Kidney epithelial cell (primary cell): ENCODE measurements around the gene TSC22D2. TPM values are rescaled to one million over a fixed set of nuclear protein-coding genes. Genes with fewer than 3 reads are reported as not detected.

Experiments used
- DNase-seq: peaks from one replicate; pipeline ENCODE4 v3.0.0-alpha.2; 2010; ENCODE audit warnings: low read depth
- H3K27me3 ChIP-seq: 2 replicates; pipeline ENCODE4 v1.6.0; 2011; ENCODE audit warnings: low read length; ENCODE audit not compliant: control insufficient read depth, insufficient read depth
- H3K36me3 ChIP-seq: 2 replicates; pipeline ENCODE4 v1.5.1; 2011; ENCODE audit warnings: low read length; ENCODE audit not compliant: control insufficient read depth, insufficient read depth
- H3K4me3 ChIP-seq: 2 replicates; pipeline ENCODE4 v1.5.1; 2011; ENCODE audit warnings: low read depth, mild to moderate bottlenecking, control low read depth, low read length
- total RNA-seq: library from RNA; depleted of rRNA; stranded (reverse); fragments of >200 nt; gene quantifications from 2 replicates; pipeline ENCODE4 v1.2.3, GENCODE V29; 2015
- TF ChIP-seq, protein P1 (sequence below): IDR thresholded peaks from 2 replicates; pipeline ENCODE4 v1.5.1; 2011; ENCODE audit warnings: mild to moderate bottlenecking, moderate library complexity, low read length, control low read depth, inconsistent platforms; ENCODE audit not compliant: insufficient read depth, poor library complexity, severe bottlenecking

The TSC22D2 gene
- total RNA-seq, 1 donor from 2014 or later, result 13.3 TPM

DNA sequence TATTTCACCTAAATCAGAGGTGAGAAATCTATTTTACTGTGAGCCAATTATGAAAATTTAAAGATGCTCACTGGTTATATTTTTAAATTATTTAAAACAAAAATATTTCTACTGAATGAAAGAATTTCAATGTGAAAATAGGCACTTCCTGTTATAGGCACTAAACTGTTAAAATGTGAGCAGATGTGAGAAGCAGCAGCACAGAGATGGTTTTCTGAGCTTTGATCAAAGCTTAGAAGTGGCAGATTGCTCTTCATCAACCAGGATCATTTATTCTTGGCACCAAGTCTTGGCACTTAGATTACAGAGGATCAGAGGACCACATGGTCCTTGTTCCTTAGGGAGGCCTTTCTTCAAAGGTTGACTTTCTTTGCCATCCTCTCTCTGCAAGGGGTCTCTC lies 18.0 kb upstream of the TSC22D2 start:
- H3K4me3 ChIP-seq, result no peak overlapping the region
- no peaks in the 10 kb centered on the region for H3K27me3 ChIP-seq
- H3K36me3 ChIP-seq, result no peaks in the 10 kb centered on the region
- no peak for DNase-seq
- TF ChIP-seq, protein P1, sequence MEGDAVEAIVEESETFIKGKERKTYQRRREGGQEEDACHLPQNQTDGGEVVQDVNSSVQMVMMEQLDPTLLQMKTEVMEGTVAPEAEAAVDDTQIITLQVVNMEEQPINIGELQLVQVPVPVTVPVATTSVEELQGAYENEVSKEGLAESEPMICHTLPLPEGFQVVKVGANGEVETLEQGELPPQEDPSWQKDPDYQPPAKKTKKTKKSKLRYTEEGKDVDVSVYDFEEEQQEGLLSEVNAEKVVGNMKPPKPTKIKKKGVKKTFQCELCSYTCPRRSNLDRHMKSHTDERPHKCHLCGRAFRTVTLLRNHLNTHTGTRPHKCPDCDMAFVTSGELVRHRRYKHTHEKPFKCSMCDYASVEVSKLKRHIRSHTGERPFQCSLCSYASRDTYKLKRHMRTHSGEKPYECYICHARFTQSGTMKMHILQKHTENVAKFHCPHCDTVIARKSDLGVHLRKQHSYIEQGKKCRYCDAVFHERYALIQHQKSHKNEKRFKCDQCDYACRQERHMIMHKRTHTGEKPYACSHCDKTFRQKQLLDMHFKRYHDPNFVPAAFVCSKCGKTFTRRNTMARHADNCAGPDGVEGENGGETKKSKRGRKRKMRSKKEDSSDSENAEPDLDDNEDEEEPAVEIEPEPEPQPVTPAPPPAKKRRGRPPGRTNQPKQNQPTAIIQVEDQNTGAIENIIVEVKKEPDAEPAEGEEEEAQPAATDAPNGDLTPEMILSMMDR, result no peak

DNA sequence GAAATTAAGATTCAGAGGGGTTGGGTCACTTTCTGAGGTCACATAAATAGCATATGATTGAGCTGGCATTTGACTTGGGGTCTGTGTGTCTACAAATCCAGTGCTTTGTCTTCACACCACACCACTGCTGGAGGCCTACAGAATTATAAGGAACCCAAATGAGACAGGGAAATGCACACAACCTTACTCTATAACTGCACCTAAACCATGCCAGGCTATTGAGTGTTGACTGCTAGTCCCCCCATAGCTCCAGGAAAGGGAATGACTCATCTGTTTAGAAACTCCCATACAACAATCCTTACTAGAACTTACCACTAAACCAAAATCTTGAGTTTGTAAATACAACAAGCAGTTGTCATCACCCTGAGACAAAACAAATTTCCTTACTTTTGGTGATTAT lies 16.9 kb upstream of the TSC22D2 start:
- Histone ChIP-seq H3K36me3 (no peaks in the 10 kb centered on the region), H3K4me3 (no peak overlapping the region), H3K27me3 (no peaks in the 10 kb centered on the region)
- no peak for DNase-seq
- TF ChIP-seq, protein P1, result no peak

DNA sequence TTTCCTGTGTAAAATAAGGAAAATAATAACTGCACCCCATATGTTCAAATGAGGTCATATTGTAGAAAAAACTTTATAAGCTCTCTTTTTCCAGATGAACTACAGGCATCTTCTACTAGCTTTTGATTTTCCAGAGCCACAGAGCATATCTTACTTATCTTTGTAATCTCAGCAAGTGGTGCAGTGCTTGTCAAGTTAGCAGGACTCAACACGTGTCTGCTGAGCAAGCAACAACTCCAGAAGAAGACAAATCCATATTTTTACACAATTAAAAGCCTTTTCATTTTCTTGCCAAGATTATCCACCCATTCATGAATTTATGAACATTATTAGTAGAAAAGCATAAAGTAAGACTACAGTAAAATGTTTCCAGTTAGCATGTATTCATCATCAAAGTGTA lies 14.4 kb upstream of the TSC22D2 start:
- no peak for DNase-seq
- Histone ChIP-seq H3K27me3 (no peaks in the 10 kb centered on the region), H3K36me3 (no peaks in the 10 kb centered on the region), H3K4me3 (no peak overlapping the region)
- TF ChIP-seq, protein P1, result no peak

DNA sequence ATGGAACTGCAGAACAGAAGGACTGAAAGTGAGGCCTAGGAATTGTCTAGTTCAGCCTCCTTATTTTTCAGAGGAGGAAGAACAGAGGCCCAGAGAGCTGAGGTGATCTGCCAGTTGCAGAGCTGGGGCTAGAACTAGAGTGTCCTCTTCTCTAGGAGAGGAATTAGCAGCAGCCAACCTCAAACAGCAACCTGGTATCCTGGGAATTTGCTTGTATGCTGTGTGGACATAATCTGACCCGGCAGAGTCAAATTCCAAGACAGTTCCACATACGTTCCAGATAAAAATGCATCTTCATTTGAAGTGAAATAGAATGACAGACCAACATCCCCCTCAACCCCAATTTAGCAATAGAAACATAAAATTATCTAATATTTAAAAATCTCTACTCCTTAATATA lies 13.5 kb upstream of the TSC22D2 start:
- TF ChIP-seq, protein P1, result no peak
- no peaks in the 10 kb centered on the region for H3K36me3 ChIP-seq
- H3K4me3 ChIP-seq, result no peak overlapping the region
- H3K27me3 ChIP-seq, result no peaks in the 10 kb centered on the region
- DNase-seq, result no peak

GRCh38 chr3:150396491-150396890 lies 11.6 kb upstream of the TSC22D2 start:
- no peak overlapping the region for H3K4me3 ChIP-seq
- no peaks in the 10 kb centered on the region for H3K27me3 ChIP-seq
- no peak for DNase-seq
- H3K36me3 ChIP-seq, result no peaks in the 10 kb centered on the region
- TF ChIP-seq, protein P1, result no peak

- H3K27me3 ChIP-seq, result no peaks in the 10 kb centered on the region
- no peaks in the 10 kb centered on the region for H3K36me3 ChIP-seq
- no peak overlapping the region for H3K4me3 ChIP-seq
- TF ChIP-seq, protein P1, result no peak
- no peak for DNase-seq
Observed at GRCh38 chr3:150396956-150397550, 11.0 kb upstream of the TSC22D2 start.
